Measurements from ENCODE around the gene C16orf78.

The C16orf78 gene

GRCh38 chr16:49398761-49399160 lies 25.2 kb downstream of the C16orf78 start:
- no peak for FAIRE-seq

DNA sequence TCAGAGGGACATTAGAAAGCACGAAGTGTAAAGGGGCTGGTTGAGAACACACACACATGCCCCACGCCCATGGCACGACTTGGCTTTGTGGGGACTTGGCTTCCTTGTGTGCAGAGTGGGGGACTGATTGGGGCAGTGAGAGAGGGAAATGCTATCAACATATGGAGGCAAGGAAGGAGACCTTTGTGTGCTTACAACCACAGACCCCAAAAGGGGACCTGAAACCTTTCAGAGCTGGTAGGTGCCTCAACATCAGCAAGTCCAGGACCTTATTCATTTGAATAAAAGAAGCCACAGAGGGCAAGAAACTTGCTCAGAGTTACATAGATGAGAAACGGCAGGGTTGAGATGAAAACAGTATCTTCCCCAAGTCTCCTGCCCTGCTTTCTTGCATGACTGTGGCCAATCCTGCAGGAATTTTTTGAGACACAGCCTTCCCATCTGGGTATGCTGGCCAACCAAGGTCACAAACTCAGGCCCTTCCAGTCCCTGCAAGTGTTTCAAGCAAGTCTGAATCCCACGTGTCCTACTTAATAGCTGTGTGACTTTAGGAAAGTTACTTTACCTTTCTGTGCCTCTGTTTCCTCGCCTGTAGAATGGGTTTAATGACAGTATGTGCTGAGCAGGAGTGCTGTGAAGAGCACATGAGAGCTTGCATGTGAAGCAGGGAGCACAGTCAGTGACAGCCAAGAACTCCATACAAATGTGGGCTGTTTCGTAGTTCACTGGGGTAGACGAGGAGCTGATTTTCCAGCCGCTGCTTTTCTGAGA lies 26.2 kb downstream of the C16orf78 start:
- no peak for FAIRE-seq

DNA sequence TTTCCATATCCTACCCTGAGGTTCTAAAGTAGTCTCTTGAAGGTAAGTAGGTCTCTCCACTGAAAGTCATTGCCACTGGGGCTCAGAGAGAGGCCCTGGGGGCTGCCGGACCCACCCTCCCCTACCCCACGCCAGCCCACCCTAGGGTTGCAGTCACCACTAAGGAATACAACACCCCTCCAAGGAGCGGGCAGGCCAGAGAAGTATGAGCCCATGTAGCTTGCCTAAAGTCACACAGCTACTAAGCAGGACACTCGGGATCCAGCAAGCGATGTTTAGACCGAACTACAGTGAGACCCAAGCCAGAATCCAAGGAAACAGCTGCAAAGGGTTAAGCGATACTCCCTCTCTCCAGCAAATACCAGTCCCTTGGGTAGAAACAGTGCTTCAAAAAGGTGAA lies 27.0 kb downstream of the C16orf78 start:
- FAIRE-seq: no peak

DNA sequence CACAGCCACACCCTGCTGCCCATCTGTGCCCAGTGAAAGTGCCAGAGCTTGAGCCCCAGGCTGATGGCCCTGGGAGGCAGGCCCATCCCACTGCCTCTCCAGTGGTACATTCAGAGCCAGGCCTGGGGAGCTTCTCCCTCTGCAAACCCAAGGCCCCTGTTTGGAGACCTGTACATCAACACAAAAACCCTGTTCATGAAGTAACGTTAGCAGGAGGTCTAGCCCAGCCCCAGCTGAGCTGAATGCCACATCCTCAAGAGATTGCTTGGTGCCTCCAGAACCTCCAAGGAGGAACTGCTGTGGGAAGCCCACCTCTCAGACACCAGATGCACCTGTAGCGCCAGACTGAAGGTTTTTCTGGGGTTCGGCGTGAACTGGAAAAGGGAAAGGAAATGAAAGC lies 31.5 kb downstream of the C16orf78 start:
- FAIRE-seq: no peak

GRCh38 chr16:49405530-49405929 lies 31.9 kb downstream of the C16orf78 start:
- FAIRE-seq: no peak

DNA sequence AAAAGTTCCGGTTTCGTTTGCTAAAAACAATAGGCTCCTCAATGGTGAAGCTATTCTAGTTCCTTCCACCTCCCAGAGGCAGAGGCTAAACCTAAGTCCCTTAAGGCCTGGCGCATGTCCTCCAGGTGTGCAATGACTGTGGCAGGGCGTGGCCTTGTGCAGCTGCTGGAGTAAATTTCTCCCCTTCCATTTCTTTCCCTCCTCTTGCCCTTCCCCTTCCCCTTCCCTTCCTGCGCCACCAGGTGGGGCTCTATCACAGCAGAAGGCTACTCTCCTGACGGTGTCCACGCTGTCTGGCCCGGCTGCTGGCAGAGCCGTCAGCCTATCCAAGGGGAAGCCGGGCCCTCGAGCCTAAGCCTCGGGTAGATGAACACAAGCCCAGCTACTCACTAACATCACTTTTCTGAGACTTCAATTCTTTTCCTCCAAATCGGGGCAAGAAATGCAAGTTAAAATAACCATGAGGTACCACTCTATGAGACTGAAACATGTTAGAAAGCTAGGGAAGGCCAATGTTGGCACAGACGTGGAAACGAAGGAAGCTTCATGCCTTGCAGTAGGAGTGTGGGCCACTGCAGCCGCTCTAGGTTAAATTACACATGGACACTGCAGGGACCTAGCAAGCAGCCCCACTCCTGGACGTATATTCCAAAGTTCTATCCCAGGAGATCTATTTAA lies 34.4 kb downstream of the C16orf78 start:
- peak; percentile 34 for FAIRE-seq

DNA sequence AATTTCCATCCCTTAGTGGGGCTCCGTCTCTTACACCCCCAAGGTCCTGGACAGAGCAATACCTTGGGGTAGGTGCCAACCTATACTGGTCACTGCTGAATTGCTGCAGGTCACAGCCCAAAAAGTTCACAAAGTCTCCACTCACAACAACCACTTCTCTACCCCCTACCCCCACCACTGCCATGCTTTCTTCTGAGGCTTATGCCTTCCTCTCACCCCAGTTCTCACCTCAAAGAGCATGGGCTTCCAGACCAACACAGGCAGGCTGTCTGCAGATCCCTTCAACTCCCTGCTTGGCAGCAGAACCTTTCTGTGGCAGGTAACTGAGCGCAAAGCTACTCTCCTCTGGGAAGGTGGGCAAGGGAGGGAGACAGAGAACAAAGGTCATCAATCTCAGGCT lies 35.5 kb downstream of the C16orf78 start:
- no peak for FAIRE-seq

DNA sequence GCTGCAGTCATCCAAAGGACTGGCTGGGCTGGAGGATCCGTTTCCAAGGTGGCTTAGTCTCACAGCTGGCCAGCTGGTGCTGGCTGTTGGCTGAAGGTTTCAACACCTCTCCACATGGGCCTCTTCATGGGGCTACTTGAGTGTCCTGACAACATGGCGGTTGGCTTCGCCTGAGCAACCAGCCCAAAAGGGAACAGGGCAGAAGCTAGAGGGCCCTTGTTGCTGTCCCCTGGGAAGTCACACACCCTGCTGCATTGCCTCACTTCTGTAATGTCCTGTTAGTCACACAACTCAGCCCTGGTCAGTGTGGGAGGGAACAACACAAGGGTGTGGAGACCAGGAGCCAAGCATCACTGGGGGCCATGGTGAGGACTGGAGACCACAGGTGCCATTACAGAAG lies 36.6 kb downstream of the C16orf78 start:
- FAIRE-seq: no peak

DNA sequence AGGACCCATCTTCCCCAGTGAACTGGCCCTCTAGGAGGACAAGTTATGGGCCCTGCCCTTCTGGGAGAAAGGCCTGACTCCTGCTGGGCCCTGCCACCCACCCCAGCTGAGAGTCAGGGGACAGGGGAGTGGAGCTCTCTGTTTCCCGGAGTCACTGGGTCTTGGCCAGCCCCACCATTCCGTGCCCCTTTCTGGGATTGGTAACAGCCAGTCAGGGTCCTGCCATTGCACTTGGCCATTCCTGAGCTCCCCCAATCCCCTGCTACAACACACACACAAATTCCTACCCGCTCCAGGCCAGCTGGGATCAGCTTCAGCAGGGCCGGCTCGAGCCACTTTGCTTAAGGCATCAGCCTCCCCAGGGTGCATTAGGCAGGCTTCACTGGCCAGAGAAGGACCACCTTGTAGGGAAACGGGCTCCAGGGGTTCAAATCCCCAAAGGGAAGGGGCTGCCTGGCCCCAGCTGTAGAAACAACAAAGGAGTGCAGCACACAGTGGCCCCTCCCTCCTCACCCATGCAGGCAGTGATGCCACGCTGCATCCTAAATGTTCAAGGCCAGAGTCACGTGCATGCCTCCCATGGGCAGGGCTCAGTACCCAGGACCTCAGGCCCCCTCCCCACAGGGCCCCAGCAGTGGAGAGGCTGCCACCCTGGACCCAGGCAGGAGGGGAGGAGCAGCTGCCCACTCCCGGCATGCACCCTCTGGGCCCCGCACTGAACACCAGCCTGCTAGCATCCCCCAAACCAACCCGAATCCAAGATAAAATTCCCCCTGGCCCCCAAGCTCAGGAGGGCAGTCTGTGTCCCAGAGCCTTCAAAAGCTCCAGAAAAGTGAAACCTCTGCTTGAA lies 37.7 kb downstream of the C16orf78 start:
- no peak for FAIRE-seq

DNA sequence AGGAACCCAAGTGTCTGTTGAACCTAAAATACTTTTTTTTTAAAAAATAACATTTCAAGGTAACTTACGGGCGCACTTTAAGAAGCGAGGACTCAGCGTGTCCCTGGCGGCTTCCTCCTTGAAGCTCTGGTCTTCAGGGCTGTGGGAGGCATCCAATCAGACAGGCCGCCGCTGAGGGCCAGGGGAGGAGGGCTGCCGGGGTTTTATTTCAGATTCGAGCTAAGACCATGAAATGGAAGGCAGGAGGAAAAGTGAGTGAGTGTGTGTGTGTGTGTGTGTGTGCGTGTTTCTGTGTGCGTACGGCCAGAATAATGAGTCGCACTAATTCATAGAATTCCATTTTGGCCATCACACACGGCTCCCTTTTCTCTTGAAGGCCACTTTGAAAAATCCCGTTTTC lies 41.1 kb downstream of the C16orf78 start:
- FAIRE-seq: no peak

- no peak for FAIRE-seq
Observed at GRCh38 chr16:49415083-49415482, 41.5 kb downstream of the C16orf78 start.

DNA sequence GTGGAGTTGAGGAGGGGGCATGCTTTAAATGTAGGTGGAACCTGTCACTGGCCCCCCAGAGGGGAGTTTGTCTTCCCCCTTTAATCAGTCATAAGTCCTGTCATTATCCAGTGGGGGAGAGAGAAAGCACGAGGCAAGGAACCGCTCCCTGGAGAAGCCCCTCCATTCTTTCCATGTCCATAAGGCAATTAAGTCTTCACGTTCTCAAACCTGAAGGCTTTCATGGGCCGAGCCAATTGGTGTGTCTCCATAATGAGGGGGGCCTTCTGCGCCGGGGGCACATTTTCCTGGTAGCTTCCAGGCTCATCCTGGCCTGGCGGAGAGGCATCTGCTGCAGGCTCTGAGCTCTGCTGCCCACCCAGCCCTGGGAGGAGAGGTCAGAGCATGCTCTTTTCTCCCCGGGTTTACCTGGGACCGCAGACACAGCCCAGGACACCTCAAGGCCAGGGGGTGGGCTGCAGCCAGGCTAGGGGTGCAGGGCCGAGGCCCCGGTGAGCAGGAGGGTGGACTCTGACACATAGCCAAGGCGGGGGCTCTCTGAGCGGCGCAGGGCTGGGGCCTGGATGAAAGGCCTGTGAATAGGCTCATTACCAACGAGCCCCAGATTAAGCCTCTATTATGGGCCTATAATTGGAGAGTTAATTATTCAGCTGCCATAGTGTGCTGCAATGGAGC lies 42.5 kb downstream of the C16orf78 start:
- FAIRE-seq: no peak

DNA sequence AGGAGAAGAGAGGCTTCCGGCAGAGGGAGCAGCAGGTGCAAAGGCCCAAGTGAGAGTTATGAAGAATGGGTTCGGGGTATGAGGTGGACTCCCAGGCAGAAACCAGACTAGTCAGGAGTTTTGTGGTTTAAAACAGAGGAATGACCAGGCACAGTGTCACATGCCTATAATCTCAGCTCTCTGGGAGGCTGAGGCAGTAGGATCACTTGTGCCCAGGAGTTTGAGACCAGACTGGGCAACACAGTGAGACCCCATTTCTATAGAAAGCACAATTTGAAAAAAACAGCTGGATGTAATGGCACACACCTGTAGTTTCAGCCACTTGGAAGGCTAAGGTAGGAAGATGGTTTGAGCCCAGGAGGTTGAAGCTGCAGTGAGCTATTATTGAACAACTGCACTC lies 43.8 kb downstream of the C16orf78 start:
- FAIRE-seq: no peak

- no peak for FAIRE-seq
Observed at GRCh38 chr16:49419006-49419405, 45.4 kb downstream of the C16orf78 start.

DNA sequence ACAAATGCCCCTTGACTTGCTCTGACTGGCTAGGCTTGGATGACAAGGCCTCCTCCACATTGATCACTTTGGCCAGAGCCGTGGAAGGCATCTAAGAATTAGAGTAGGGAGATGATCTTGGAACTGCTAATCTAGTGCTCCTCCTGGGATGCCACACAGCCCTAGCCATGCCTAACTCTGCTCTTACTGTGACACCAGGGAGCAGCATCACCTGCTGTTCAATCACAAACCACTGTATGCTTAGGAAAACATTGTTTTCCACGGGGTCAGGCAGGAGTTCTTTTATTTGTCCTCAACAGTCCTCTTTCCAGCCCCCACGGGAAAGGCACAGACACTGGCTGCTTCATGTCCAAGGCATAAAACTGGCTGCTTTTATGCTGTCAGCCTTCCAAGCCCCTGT lies 46.3 kb downstream of the C16orf78 start:
- FAIRE-seq: no peak

DNA sequence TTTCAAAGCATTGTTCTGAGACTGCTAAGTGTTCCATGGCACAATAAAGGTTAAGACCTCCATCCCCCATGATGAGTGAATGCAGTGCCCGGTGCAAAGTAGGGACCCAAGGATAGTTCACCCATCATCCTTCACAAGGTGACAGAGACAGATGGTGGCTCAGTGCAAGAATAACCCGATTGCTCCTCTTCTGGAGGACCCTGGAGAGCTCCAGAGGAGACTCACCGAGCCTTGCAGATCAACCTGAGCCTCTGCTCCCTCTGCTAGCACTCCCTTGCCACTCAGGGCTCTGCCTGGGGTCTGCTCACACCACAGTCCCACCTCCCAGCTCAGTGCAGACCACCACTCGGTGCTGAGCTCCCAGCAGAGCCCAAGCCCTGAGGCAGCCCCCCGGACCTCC lies 49.3 kb downstream of the C16orf78 start:
- no peak for FAIRE-seq

DNA sequence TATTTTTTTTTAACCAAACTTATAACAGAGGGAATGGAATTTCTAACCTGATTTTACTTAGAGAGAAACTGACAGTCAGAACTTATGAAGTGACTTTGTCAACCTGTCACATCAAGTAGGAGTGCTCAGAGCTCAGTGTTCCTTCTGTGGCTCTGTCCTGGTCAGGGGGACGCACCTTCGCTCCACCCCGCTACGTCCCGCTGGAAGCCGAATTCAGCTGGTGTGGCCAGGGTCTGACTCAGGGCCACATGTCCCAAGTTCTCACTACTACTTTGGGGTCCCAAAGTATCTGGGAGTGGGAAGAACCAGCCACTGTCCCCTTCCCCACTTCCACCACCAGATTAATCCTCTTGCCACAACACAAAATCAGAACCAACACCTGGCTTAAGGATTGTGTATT lies 51.4 kb downstream of the C16orf78 start:
- no peak for FAIRE-seq

- FAIRE-seq: no peak
Observed at GRCh38 chr16:49427771-49428170, 54.2 kb downstream of the C16orf78 start.

- no peak for FAIRE-seq
Observed at GRCh38 chr16:49428808-49429207, 55.2 kb downstream of the C16orf78 start.

GRCh38 chr16:49431040-49431439 lies 57.4 kb downstream of the C16orf78 start:
- FAIRE-seq: no peak

DNA sequence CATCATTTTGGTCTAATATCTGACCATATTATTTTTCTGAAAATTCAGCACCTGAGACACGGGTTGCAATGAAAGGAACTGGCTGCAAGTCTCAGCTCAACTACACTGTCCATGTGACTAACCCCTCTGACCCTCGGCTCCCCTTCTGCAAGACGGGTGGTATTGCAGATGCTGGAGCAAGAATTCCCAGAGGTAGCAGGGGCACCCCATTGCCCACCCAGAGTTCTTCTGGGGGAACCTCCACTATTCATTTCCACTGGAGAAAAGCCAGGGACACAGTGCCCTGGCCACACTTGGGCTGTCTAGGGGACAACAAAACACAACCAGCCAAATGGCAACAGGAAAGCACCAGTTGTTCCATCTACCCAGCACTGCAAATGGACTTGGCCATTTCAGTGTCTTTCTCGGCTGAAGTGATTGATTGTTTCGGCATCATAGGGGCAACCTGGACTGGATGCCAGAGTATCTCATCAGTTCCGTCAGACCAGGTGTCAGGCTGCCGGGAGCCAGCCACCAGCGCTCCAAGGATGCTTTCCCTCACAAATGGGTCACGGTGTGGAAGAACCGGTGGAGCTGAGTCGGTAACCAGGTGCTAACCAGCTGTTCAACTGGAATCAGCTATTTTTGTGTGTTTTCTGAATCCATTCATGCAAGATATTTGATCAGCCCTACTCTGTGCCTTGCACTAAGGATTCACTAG lies 58.1 kb downstream of the C16orf78 start:
- FAIRE-seq: no peak

DNA sequence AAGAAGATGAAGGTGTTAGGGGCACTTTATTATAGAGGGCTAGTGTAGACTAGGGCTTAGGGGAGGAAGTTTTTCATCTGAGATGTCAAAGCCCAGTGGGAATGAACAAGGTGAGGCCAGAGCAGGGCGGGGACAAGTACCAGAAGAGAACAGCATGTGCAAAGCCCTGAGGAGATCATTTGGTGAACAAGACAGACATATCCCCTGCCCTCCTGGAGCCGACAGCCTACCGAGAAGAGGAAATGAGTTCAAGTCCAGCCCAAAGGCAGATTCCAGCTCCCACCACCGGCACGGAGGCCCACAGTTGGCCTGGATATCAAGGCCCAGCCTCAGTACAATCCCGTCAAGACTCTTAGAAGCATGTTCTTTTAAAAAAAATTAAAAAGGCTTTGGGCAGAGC lies 61.1 kb downstream of the C16orf78 start:
- FAIRE-seq: no peak

DNA sequence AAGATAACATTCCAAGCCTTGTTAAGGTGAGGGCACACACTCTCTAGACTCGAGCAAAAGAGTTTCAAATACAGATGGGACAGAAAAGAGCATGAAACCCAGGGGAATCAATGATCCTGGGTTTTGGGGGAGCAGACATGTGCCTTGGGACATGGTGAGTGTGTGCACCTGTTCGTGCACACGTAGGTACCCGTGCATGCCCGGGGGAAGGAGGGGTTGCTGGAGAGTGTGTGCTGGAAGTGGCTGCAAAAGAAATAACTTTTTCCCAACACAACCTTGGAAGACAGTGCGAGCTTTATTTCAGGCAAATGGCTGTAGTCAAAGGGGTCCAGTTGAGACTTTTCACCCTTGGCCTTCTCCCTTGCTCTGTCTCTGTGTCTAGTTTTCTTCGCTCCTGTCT lies 62.6 kb downstream of the C16orf78 start:
- no peak for FAIRE-seq
